Activated naive CD8-positive, alpha-beta T cell treated with anti-CD3 and anti-CD28 coated beads, Interleukin-2, amount 50 U/mL, for 24 hours (primary cell): ENCODE results near the gene ANTKMT.
A peak's percentile ranks its signal among the peaks of the same experiment; 100 is the strongest.

Experiments used
- ATAC-seq: fragments of 150-1000 bp; cut with Tn5 transposase; one replicate; pipeline ENCODE4 v1.10.0; 2021
- DNase-seq: peaks from one replicate; pipeline ENCODE4 v3.0.0; 2021
- H3K27ac Mint-ChIP-seq: one replicate; pipeline ENCODE4 v1.8.0; 2021; ENCODE audit warnings: mild to moderate bottlenecking, mixed read lengths
- H3K27me3 Mint-ChIP-seq: one replicate; pipeline ENCODE4 v1.8.0; 2021; ENCODE audit warnings: mixed read lengths
- H3K36me3 Mint-ChIP-seq: one replicate; pipeline ENCODE4 v1.8.0; 2021; ENCODE audit warnings: low read depth, mixed read lengths
- H3K4me1 Mint-ChIP-seq: one replicate; pipeline ENCODE4 v1.8.0; 2021; ENCODE audit warnings: mixed read lengths
- H3K4me3 Mint-ChIP-seq: one replicate; pipeline ENCODE4 v1.8.0; 2021; ENCODE audit warnings: mild to moderate bottlenecking, moderate library complexity, mixed read lengths
- H3K9me3 Mint-ChIP-seq: one replicate; pipeline ENCODE4 v1.8.0; 2021; ENCODE audit warnings: mixed read lengths

ANTKMT gene

GRCh38 chr16:723695-724094 is 2.7 kb downstream of the ANTKMT start:
- H3K27ac Mint-ChIP-seq, result no peak overlapping the region
- no peaks in the 10 kb centered on the region for H3K27me3 Mint-ChIP-seq
- no peaks in the 10 kb centered on the region for H3K36me3 Mint-ChIP-seq
- peaks cover 18% of the 10 kb centered on the region for H3K4me1 Mint-ChIP-seq
- H3K9me3 Mint-ChIP-seq, result no peaks in the 10 kb centered on the region
- DNase-seq (no peak), ATAC-seq (no peak)
- no peak overlapping the region for H3K4me3 Mint-ChIP-seq

- Mint-ChIP-seq H3K4me3 (no peak overlapping the region), H3K4me1 (peaks cover 11% of the 10 kb centered on the region), H3K27me3 (no peaks in the 10 kb centered on the region), H3K27ac (no peak overlapping the region), H3K36me3 (no peaks in the 10 kb centered on the region), H3K9me3 (no peaks in the 10 kb centered on the region)
- ATAC-seq, result no peak
- no peak for DNase-seq
Measured at GRCh38 chr16:724188-725040, 3.5 kb downstream of the ANTKMT start.

- H3K27me3 Mint-ChIP-seq, result no peaks in the 10 kb centered on the region
- no peak overlapping the region for H3K27ac Mint-ChIP-seq
- H3K36me3 Mint-ChIP-seq, result no peaks in the 10 kb centered on the region
- peaks cover 7% of the 10 kb centered on the region for H3K4me1 Mint-ChIP-seq
- H3K4me3 Mint-ChIP-seq, result no peak overlapping the region
- DNase-seq, result no peak
- ATAC-seq, result no peak
- H3K9me3 Mint-ChIP-seq, result no peaks in the 10 kb centered on the region
Measured at GRCh38 chr16:725041-725376, 4.1 kb downstream of the ANTKMT start.

GRCh38 chr16:725463-726187 is 4.7 kb downstream of the ANTKMT start:
- no peaks in the 10 kb centered on the region for H3K36me3 Mint-ChIP-seq
- DNase-seq (no peak), ATAC-seq (no peak)
- H3K27me3 Mint-ChIP-seq, result no peaks in the 10 kb centered on the region
- no peak overlapping the region for H3K27ac Mint-ChIP-seq
- no peaks in the 10 kb centered on the region for H3K9me3 Mint-ChIP-seq
- peaks cover 4% of the 10 kb centered on the region for H3K4me1 Mint-ChIP-seq
- peak overlapping the region; percentile 45 for H3K4me3 Mint-ChIP-seq

GRCh38 chr16:726188-726437 is 5.2 kb downstream of the ANTKMT start:
- H3K27me3 Mint-ChIP-seq, result no peaks in the 10 kb centered on the region
- H3K36me3 Mint-ChIP-seq, result no peaks in the 10 kb centered on the region
- H3K9me3 Mint-ChIP-seq, result no peaks in the 10 kb centered on the region
- peaks cover 4% of the 10 kb centered on the region for H3K4me1 Mint-ChIP-seq
- H3K27ac Mint-ChIP-seq, result no peak overlapping the region
- H3K4me3 Mint-ChIP-seq, result no peak overlapping the region
- no peak for ATAC-seq
- no peak for DNase-seq

GRCh38 chr16:726438-727290 is 5.7 kb downstream of the ANTKMT start, which contains the start of the genes CCDC78 and HAGHL:
TSS of gene CCDC78 (minus strand) at chr16:726443. CDS start at chr16:726367, 76 bp downstream.
TSS of gene HAGHL (plus strand) at chr16:727106. CDS start at chr16:727510, 404 bp downstream.
- no peaks in the 10 kb centered on the region for H3K27me3 Mint-ChIP-seq
- H3K9me3 Mint-ChIP-seq, result no peaks in the 10 kb centered on the region
- peak within 1 kb of the TSS; percentile 31 for H3K27ac Mint-ChIP-seq
- peak within 1 kb of the TSS; percentile 61 for H3K4me3 Mint-ChIP-seq
- ATAC-seq (peak; percentile 5), DNase-seq (peak; percentile 76)
- no peaks in the 10 kb centered on the region for H3K36me3 Mint-ChIP-seq
- peaks cover 4% of the 10 kb centered on the region for H3K4me1 Mint-ChIP-seq

- H3K27ac Mint-ChIP-seq, result no peak overlapping the region
- ATAC-seq (peak; percentile 3), DNase-seq (no peak)
- H3K4me1 Mint-ChIP-seq, result peaks cover 4% of the 10 kb centered on the region
- no peaks in the 10 kb centered on the region for H3K36me3 Mint-ChIP-seq
- no peaks in the 10 kb centered on the region for H3K9me3 Mint-ChIP-seq
- peak overlapping the region; percentile 61 for H3K4me3 Mint-ChIP-seq
- no peaks in the 10 kb centered on the region for H3K27me3 Mint-ChIP-seq
Measured at GRCh38 chr16:727291-727977, 6.5 kb downstream of the ANTKMT start.

- Mint-ChIP-seq H3K27ac (no peak overlapping the region), H3K4me1 (no peaks in the 10 kb centered on the region), H3K4me3 (peak overlapping the region; percentile 42), H3K9me3 (no peaks in the 10 kb centered on the region), H3K36me3 (no peaks in the 10 kb centered on the region), H3K27me3 (no peaks in the 10 kb centered on the region)
- DNase-seq, result peak; percentile 72
- peak; percentile 44 for ATAC-seq
Measured at GRCh38 chr16:728131-728889, 7.4 kb downstream of the ANTKMT start.

- ATAC-seq (no peak), DNase-seq (no peak)
- H3K9me3 Mint-ChIP-seq, result no peaks in the 10 kb centered on the region
- no peaks in the 10 kb centered on the region for H3K36me3 Mint-ChIP-seq
- H3K27me3 Mint-ChIP-seq, result no peaks in the 10 kb centered on the region
- H3K27ac Mint-ChIP-seq, result no peak overlapping the region
- H3K4me3 Mint-ChIP-seq, result peak overlapping the region; percentile 42
- H3K4me1 Mint-ChIP-seq, result no peaks in the 10 kb centered on the region
Measured at GRCh38 chr16:728890-729744, 8.2 kb downstream of the ANTKMT start.

GRCh38 chr16:729768-730665 is 9.1 kb downstream of the ANTKMT start:
- Mint-ChIP-seq H3K4me1 (peaks cover 3% of the 10 kb centered on the region), H3K9me3 (no peaks in the 10 kb centered on the region), H3K27ac (no peak overlapping the region), H3K27me3 (no peaks in the 10 kb centered on the region), H3K36me3 (peaks cover under 1% of the 10 kb centered on the region), H3K4me3 (no peak overlapping the region)
- no peak for ATAC-seq
- DNase-seq, result no peak

GRCh38 chr16:730666-731509 is 9.9 kb downstream of the ANTKMT start:
- H3K27me3 Mint-ChIP-seq, result no peaks in the 10 kb centered on the region
- DNase-seq (no peak), ATAC-seq (no peak)
- peaks cover 3% of the 10 kb centered on the region for H3K36me3 Mint-ChIP-seq
- H3K27ac Mint-ChIP-seq, result no peak overlapping the region
- H3K9me3 Mint-ChIP-seq, result no peaks in the 10 kb centered on the region
- H3K4me3 Mint-ChIP-seq, result no peak overlapping the region
- H3K4me1 Mint-ChIP-seq, result peaks cover 12% of the 10 kb centered on the region

GRCh38 chr16:732332-732731 is 11.4 kb downstream of the ANTKMT start:
- Mint-ChIP-seq H3K9me3 (no peaks in the 10 kb centered on the region), H3K27me3 (no peaks in the 10 kb centered on the region), H3K4me1 (peaks cover 18% of the 10 kb centered on the region), H3K4me3 (no peak overlapping the region), H3K27ac (no peak overlapping the region), H3K36me3 (peaks cover 5% of the 10 kb centered on the region)
- DNase-seq (no peak), ATAC-seq (no peak)
